Calu3 (cell line): ENCODE measurements around the gene FAM131A. TPM values are rescaled to one million over a fixed set of nuclear protein-coding genes. Genes with fewer than 3 reads are reported as not detected.
A peak's percentile ranks its signal among the peaks of the same experiment; 100 is the strongest.

Source experiments
- BruUV-seq: library from RNA; stranded (reverse); fragments of 400-500 nt; replicated peaks from 2 replicates; lab custom pipeline; 2021; lab: Mats Ljungman, UMichigan
- CTCF ChIA-PET: fragments of 300-600 bp; sonication (Branson Sonifier 250); formaldehyde crosslinking; loops from one replicate; lab custom pipeline; 2022; ENCODE audit warnings: antibody characterized with exemption; lab: Charles Lee
- DNase-seq: peaks from one replicate; pipeline ENCODE4 v3.0.0; 2022
- H3K27ac Mint-ChIP-seq: one replicate; pipeline ENCODE4 v1.8.0; 2022; ENCODE audit warnings: mixed read lengths; ENCODE audit not compliant: unreplicated experiment
- H3K27me3 Mint-ChIP-seq: one replicate; pipeline ENCODE4 v1.8.0; 2022; ENCODE audit warnings: mixed read lengths; ENCODE audit not compliant: unreplicated experiment
- H3K36me3 Mint-ChIP-seq: one replicate; pipeline ENCODE4 v1.8.0; 2022; ENCODE audit warnings: mild to moderate bottlenecking, moderate library complexity, mixed read lengths; ENCODE audit not compliant: insufficient read depth, unreplicated experiment
- H3K4me1 Mint-ChIP-seq: one replicate; pipeline ENCODE4 v1.8.0; 2022; ENCODE audit warnings: mild to moderate bottlenecking, low read depth, mixed read lengths; ENCODE audit not compliant: unreplicated experiment
- H3K4me3 Mint-ChIP-seq: one replicate; pipeline ENCODE4 v1.8.0; 2022; ENCODE audit warnings: mild to moderate bottlenecking, low read depth, moderate library complexity, mixed read lengths; ENCODE audit not compliant: unreplicated experiment
- H3K9me3 Mint-ChIP-seq: one replicate; pipeline ENCODE4 v1.8.0; 2022; ENCODE audit warnings: low read depth, mixed read lengths; ENCODE audit not compliant: unreplicated experiment
- intact Hi-C: fragments of 100-400 bp; cut with micrococcal nuclease; formaldehyde crosslinking; loops from one replicate; pipeline ENCODE4 v1.10.0; 2022; ENCODE audit not compliant: unreplicated experiment
- total RNA-seq: library from RNA; stranded (reverse); gene quantifications from 2 replicates; pipeline ENCODE4 v1.2.3, GENCODE V29; 2022
- TF ChIP-seq, protein P1 (sequence below): fragments of 200-600 bp; IDR thresholded peaks from one replicate; pipeline ENCODE4 v1.8.0; 2022; ENCODE audit warnings: antibody characterized with exemption; ENCODE audit not compliant: unreplicated experiment

FAM131A gene
- total RNA-seq, 1 experiment from 2014 or later, result 24.4 TPM

DNA sequence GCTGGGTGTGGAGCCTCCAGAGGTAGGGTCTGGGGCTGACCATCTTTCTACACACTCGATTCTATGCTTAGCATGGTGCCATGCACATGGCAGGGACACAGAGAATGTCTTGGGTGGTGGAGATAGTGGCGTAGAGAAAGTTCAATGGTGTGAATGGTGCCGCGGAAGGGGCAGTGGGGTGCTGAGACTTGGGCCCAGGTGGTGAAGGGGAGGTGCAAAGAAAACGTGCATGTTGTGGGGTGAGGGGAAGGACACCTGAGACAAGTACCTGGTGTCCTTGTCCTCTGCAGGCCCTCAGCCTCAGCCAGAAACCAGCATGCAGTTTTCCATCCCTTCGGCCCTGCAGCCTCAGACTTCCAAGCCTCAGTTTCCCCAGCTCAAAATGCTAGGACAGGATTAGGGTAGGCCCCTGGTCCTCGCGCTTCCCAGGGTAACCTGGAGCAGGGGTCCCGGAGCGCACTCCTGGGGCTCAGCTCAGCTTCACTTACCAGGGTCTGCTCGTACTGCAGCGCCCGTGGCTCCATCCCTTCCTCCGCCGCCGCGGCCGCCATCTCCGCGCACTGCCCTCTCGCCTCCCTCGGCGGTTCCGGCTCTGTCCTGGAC is 23.6 kb downstream of the FAM131A start:
- H3K27me3 Mint-ChIP-seq, result no peaks in the 10 kb centered on the region
- peak overlapping the region; percentile 88 for H3K4me3 Mint-ChIP-seq
- H3K36me3 Mint-ChIP-seq, result peaks cover 63% of the 10 kb centered on the region
- peak overlapping the region; percentile 2 for H3K27ac Mint-ChIP-seq
- intact Hi-C loops, result no loop called here
- TSS peak; percentile 23 for BruUV-seq
- peaks cover 34% of the 10 kb centered on the region for H3K4me1 Mint-ChIP-seq
- DNase-seq, result peak; percentile 30
- no peaks in the 10 kb centered on the region for H3K9me3 Mint-ChIP-seq
- CTCF ChIA-PET, result interaction anchor here (0.5 to 1.5 kb wide), 3 partner anchors 10 to 931 kb away, joined by 3 to 5 read pairs (median 3); no protein-coding TSS in a partner anchor
- TF ChIP-seq, protein P1, sequence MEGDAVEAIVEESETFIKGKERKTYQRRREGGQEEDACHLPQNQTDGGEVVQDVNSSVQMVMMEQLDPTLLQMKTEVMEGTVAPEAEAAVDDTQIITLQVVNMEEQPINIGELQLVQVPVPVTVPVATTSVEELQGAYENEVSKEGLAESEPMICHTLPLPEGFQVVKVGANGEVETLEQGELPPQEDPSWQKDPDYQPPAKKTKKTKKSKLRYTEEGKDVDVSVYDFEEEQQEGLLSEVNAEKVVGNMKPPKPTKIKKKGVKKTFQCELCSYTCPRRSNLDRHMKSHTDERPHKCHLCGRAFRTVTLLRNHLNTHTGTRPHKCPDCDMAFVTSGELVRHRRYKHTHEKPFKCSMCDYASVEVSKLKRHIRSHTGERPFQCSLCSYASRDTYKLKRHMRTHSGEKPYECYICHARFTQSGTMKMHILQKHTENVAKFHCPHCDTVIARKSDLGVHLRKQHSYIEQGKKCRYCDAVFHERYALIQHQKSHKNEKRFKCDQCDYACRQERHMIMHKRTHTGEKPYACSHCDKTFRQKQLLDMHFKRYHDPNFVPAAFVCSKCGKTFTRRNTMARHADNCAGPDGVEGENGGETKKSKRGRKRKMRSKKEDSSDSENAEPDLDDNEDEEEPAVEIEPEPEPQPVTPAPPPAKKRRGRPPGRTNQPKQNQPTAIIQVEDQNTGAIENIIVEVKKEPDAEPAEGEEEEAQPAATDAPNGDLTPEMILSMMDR, result no peak

DNA sequence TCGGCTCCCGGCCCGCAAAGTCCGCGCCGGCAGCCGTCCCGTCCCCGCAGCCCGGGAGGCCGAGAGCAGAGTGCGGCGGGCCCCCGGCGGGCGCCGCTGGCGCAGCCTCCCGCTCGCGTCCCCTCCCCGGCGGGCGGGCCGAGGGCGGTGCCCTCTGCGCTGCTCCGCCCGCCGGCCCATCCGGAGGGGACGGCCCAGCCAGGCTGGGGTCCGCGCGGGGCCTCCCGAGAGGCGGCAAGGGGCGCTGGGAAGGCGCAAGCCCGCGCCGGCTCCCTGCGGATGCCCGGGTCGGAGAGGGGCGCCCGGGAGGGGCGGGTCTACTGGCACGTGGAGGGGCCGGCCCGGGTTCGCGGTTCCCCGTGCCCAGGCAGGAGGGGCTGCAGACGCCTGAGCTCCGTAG is 24.1 kb downstream of the FAM131A start, which contains the start of the genes CLCN2 and POLR2H:
CLCN2 (minus strand) TSS at position 74 of the 400 bp plus-strand sequence. CDS start 126 bp downstream, outside the sequence.
POLR2H (plus strand) TSS at position 179 of the 400 bp plus-strand sequence. CDS start 1,783 bp downstream, outside the sequence.
- Mint-ChIP-seq H3K4me1 (peaks cover 34% of the 10 kb centered on the region), H3K36me3 (peaks cover 68% of the 10 kb centered on the region), H3K27me3 (no peaks in the 10 kb centered on the region), H3K27ac (peak within 1 kb of the TSS; percentile 88), H3K9me3 (no peaks in the 10 kb centered on the region), H3K4me3 (peak within 1 kb of the TSS; percentile 88)
- CTCF ChIA-PET, result interaction anchor here (0.5 to 1.5 kb wide), 5 partner anchors 10 to 356 kb away, joined by 3 to 10 read pairs (median 4); no protein-coding TSS in a partner anchor
- intact Hi-C loops, result no loop called here
- peak; percentile 87 for DNase-seq
- BruUV-seq, result no TSS peak
- TF ChIP-seq, protein P1, result no peak

DNA sequence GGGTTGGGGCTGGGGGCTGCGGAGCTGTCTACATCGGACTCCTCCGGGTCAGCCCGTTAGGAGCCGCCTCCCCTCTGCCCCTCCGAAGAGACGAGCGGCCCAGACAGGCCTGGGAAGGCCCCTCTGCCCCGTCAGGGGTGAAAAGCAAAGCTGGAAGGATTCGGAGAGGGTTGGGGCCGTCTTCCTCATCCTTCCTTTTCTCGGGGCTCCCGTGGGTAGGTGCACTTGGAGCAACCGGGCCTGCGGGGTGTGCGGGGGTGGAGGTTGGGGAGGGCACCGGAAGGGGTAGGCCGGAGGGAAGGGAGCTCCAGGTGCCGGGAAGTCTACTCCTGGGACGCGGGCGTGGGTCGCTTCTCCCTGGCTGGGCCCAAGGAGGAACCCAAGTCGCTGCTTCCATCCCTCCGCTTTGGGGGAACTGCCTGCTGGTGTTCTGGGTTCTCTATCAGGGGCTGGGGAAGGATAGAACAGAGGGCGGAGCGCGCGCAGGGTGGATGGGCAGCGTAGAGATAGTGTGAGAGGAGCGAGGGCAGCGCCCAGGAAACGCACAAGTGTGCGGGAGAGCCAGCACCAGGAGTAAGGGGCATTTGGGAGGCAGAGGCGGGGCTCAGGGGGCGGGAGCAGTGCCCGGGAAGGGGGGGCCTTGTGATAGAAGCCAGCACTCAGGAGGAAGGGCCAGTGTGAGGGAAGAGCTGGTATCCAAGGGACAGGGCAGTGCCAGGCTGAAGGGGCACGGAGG is 24.7 kb downstream of the FAM131A start:
- no TSS peak for BruUV-seq
- Mint-ChIP-seq H3K9me3 (no peaks in the 10 kb centered on the region), H3K4me3 (peak overlapping the region; percentile 88), H3K27me3 (no peaks in the 10 kb centered on the region), H3K4me1 (peaks cover 34% of the 10 kb centered on the region), H3K36me3 (peaks cover 74% of the 10 kb centered on the region), H3K27ac (peak overlapping the region; percentile 88)
- peak; percentile 79 for DNase-seq
- intact Hi-C loops, result no loop called here
- TF ChIP-seq, protein P1, result no peak
- CTCF ChIA-PET, result interaction anchor here (0.5 to 1.5 kb wide), 10 partner anchors 8 to 356 kb away, joined by 3 to 10 read pairs (median 4); no protein-coding TSS in a partner anchor

DNA sequence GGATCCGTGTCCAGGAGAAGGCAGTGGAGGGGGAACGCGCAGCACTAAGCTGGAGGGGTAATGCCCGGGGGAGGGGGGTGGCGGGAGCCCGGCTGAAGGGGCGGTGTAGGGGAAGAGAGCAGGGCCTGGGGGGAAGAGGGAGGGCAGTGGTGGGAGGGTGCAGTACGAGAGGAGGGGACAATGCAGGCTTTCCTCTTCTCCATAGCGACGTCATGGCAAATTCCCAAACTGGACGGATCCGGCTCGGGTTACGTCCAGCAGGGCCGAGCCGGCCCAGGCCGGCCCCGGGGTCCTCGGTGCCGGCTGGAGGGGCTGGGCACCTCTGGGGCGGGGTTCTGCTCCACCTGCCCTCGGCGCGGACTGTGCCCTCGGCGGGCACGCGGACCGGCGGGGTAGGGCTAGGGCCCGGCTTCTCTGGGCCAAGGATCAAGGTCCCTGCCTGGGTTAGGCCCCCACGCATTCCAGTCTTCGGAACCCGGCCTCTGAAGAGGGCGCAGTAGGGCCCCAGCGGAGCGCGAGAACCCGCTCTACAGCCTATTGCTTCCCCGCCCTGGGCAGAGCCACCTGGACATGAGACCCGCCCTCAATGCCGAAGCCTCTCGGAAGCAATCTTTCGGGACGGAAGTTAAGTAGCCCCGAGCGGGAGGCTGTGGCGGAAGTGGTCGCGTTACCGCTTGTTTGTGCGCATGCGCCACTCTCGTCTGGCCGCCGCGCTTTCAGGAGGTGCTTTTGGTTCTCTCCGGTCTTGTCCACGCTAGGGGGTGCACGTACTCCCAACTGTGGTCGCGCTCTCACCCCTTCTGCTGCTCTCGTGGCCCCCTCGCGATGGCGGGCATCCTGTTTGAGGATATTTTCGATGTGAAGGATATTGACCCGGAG is 25.5 kb downstream of the FAM131A start:
- Mint-ChIP-seq H3K27me3 (no peaks in the 10 kb centered on the region), H3K9me3 (no peaks in the 10 kb centered on the region), H3K4me1 (peaks cover 34% of the 10 kb centered on the region), H3K27ac (peak overlapping the region; percentile 88), H3K4me3 (peak overlapping the region; percentile 88), H3K36me3 (peaks cover 82% of the 10 kb centered on the region)
- TSS peak; percentile 54 for BruUV-seq
- DNase-seq, result peak; percentile 99
- TF ChIP-seq, protein P1, result peak; percentile 80
- CTCF ChIA-PET, result interaction anchor here (0.6 to 1.5 kb wide), 10 partner anchors 7 to 182 kb away, joined by 3 to 10 read pairs (median 4); no protein-coding TSS in a partner anchor
- intact Hi-C loops, result no loop called here
